Measurements from ENCODE around the gene UGT1A10. TPM values are rescaled to one million over a fixed set of nuclear protein-coding genes. Genes with fewer than 3 reads are reported as not detected.

Gene UGT1A10
- total RNA-seq, 6 experiments from 2014 or later, result not detected

DNA sequence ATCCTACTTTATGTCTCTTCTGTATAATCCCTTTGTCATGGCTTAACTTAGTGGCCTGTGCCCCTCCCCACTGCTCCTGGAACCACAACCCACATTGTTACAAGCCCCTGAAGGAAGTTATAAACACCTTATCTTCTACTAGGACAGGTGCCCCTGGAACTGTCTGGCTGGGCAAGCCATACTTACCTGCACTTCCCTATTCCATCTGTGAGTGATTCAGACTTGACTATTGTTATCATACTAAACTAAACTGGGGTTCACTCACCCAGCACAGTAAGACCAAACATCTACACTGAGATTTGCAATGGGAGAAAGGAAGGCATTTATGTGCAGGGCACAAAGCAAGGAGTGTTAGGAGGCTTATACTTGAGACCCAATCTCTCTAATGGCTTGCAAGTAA is 52.8 kb downstream of the UGT1A10 start:
- TF ChIP-seq, protein P1, sequence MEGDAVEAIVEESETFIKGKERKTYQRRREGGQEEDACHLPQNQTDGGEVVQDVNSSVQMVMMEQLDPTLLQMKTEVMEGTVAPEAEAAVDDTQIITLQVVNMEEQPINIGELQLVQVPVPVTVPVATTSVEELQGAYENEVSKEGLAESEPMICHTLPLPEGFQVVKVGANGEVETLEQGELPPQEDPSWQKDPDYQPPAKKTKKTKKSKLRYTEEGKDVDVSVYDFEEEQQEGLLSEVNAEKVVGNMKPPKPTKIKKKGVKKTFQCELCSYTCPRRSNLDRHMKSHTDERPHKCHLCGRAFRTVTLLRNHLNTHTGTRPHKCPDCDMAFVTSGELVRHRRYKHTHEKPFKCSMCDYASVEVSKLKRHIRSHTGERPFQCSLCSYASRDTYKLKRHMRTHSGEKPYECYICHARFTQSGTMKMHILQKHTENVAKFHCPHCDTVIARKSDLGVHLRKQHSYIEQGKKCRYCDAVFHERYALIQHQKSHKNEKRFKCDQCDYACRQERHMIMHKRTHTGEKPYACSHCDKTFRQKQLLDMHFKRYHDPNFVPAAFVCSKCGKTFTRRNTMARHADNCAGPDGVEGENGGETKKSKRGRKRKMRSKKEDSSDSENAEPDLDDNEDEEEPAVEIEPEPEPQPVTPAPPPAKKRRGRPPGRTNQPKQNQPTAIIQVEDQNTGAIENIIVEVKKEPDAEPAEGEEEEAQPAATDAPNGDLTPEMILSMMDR (IDR thresholded peaks at IDR 0.05), result no peak
- peaks cover 4% of the 10 kb centered on the region; the same call in 1 of the 2 replicates for H3K4me1 Mint-ChIP-seq (ENCODE audit: low read depth)
- no peak for DNase-seq
- no peak overlapping the region for H3K27ac Mint-ChIP-seq
- no peak overlapping the region for H3K4me3 Mint-ChIP-seq
- no peaks in the 10 kb centered on the region for H3K36me3 Mint-ChIP-seq (ENCODE audit: low read depth)
- peaks cover 9% of the 10 kb centered on the region; the same call in 1 of the 2 replicates for H3K27me3 Mint-ChIP-seq (ENCODE audit: insufficient read depth)
- peaks cover 8% of the 10 kb centered on the region for H3K9me3 Mint-ChIP-seq

DNA sequence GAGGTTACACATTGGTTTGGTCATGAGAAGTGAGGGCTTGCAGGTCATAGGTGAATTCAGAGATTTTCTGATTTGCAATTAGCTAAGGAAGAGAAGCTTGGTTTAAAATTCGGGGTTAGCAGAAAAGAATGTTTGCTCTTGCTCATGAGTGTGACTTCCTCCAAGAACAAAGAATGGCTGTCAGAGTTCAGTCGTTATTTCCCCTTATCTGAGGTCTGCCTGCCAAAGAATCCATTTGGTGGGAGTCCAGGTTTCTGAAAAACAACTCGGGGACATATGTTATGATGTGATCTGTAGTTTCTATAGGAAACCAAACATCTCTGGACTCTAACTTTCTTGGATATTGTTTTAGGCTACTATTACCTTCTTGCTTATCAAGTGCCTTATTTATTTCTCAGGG is 53.3 kb downstream of the UGT1A10 start:
- H3K36me3 Mint-ChIP-seq (ENCODE audit: low read depth), result no peaks in the 10 kb centered on the region

DNA sequence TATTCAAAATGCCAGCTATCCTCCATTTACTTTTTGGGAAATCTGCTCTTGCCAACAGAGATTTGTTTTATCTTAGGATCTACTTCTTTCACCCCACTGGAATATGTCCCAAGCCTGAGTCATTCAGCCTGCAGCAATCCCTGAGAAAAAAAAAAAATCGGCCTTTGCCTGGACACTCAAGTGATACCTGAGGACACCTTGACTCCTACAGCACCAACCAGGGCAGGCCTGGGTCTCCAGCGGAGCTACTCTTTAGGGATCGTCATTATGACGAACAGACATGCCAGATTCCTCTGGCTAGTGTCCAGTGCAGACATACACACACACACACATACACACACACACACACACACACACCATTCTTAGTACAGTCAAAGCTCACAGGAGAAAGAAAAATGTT is 54.2 kb downstream of the UGT1A10 start:
- Mint-ChIP-seq H3K4me3 (no peak overlapping the region), H3K36me3 (ENCODE audit: low read depth) (no peaks in the 10 kb centered on the region), H3K27me3 (ENCODE audit: insufficient read depth) (peaks cover 9% of the 10 kb centered on the region; the same call in 1 of the 2 replicates), H3K4me1 (ENCODE audit: low read depth) (peaks cover 4% of the 10 kb centered on the region; the same call in 1 of the 2 replicates), H3K9me3 (peaks cover 8% of the 10 kb centered on the region), H3K27ac (no peak overlapping the region)
- TF ChIP-seq, protein P1 (IDR thresholded peaks at IDR 0.05), result no peak
- DNase-seq, result no peak

More for the DNA sequence above, 53.3 kb downstream of the UGT1A10 start:
- H3K9me3 Mint-ChIP-seq, result peaks cover 8% of the 10 kb centered on the region
- no peak overlapping the region for H3K27ac Mint-ChIP-seq
- peaks cover 4% of the 10 kb centered on the region; the same call in 1 of the 2 replicates for H3K4me1 Mint-ChIP-seq (ENCODE audit: low read depth)
- no peak for DNase-seq
- no peak overlapping the region for H3K4me3 Mint-ChIP-seq
- peaks cover 9% of the 10 kb centered on the region; the same call in 1 of the 2 replicates for H3K27me3 Mint-ChIP-seq (ENCODE audit: insufficient read depth)
- TF ChIP-seq, protein P1 (IDR thresholded peaks at IDR 0.05), result no peak

DNA sequence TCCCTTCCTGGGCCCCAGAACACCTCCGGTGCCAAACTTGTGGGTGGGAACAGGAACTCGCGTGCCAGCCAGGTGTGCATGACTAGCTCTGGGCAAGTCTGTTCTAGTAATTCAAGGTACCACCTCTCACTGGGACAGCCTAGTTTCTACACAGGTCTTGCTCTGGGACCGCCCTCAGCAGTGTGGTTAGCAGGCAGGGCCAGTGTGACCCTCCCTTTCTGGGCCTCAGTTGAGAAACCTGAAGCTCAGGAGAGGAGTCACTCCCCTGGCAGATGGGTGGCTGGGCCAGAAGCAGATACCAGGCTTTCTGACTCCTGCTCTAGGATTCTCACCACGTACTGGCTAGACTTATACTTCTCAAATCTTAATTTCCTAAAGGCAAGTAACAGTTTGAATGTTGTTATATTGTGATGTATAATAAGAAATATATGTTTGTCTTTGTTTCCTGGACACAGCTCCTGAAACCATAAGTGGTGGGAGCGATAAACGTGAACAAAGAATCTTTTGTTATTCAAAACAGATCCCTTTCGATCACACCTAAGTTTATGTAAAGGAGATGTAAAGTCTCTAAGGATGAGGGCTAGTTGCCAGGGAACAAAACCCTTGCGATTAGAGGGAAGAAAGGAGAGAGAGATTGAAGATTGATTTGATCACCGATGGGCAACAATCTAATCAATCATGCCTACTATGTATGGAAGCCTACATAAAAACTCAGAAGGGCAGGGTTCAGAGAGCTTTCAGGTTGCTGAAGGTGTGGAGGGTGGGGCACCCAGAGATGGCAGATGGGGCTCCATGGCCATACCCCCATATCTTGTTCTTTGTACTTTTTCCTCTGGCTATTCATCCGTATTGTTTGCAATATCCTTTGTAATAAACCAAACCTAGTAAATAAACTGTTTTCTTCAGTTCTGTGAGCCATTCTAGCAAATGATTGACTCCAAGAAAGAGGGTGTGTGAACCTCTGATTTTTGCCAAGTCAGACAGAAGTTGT is 55.5 kb downstream of the UGT1A10 start:
- H3K4me3 Mint-ChIP-seq, result no peak overlapping the region
- no peak overlapping the region for H3K27ac Mint-ChIP-seq

DNA sequence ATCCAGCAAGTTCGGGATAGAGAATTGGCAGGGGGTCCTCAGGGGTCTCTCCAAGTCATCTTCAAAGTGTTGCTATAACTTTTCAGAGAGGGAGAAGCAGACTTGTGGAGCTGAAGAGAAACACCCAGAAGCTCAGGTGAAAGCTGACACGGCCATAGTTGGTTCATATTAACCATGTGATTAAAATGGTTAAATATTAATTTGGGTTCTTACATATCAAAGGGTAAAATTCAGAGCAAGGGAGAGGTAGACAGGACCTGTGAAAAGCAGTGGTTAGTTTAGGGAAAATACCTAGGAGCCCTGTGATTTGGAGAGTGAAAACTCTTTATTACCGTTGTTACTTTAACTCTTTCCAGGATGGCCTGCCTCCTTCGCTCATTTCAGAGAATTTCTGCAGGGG is 56.4 kb downstream of the UGT1A10 start, which contains the start of gene UGT1A6:
TSS of gene UGT1A6 (plus strand) at position 243 of the 400 bp plus-strand sequence. CDS start at position 358, 115 bp downstream.
- peaks cover 7% of the 10 kb centered on the region; the same call in 1 of the 2 replicates for H3K27me3 Mint-ChIP-seq (ENCODE audit: insufficient read depth)
- DNase-seq, result no peak
- peaks cover 4% of the 10 kb centered on the region for H3K9me3 Mint-ChIP-seq
- H3K4me1 Mint-ChIP-seq (ENCODE audit: low read depth), result peaks cover 4% of the 10 kb centered on the region; the same call in 1 of the 2 replicates
- TF ChIP-seq, protein P1 (IDR thresholded peaks at IDR 0.05), result no peak
- H3K4me3 Mint-ChIP-seq, result no peak within 1 kb of the TSS
- no peak within 1 kb of the TSS for H3K27ac Mint-ChIP-seq
- no peaks in the 10 kb centered on the region for H3K36me3 Mint-ChIP-seq (ENCODE audit: low read depth)

More for the DNA sequence above, 55.5 kb downstream of the UGT1A10 start:
- DNase-seq, result no peak
- Mint-ChIP-seq H3K9me3 (peaks cover 4% of the 10 kb centered on the region), H3K27me3 (ENCODE audit: insufficient read depth) (peaks cover 7% of the 10 kb centered on the region; the same call in 1 of the 2 replicates), H3K4me1 (ENCODE audit: low read depth) (peaks cover 4% of the 10 kb centered on the region; the same call in 1 of the 2 replicates), H3K36me3 (ENCODE audit: low read depth) (no peaks in the 10 kb centered on the region)
- TF ChIP-seq, protein P1 (IDR thresholded peaks at IDR 0.05), result no peak

Measured in HFFc6 (cell line).